GM21360 (cell line): Measurements from ENCODE around the gene RITA1.
A peak's percentile ranks its signal among the peaks of the same experiment; 100 is the strongest.

Source experiments
- ATAC-seq: cut with Tn5 transposase; IDR thresholded peaks from one replicate; pipeline ENCODE4 v1.9.1; 2021; ENCODE audit warnings: mild to moderate bottlenecking, moderate library complexity; ENCODE audit not compliant: unreplicated experiment

RITA1 gene

GRCh38 chr12:113152835-113153814 lies 32.4 kb upstream of the RITA1 start:
- ATAC-seq = peak; percentile 63

- ATAC-seq = no peak
Measured at GRCh38 chr12:113154351-113154973, 31.1 kb upstream of the RITA1 start.

GRCh38 chr12:113155060-113155459 lies 30.5 kb upstream of the RITA1 start:
- ATAC-seq = no peak

GRCh38 chr12:113155646-113156045 lies 29.9 kb upstream of the RITA1 start:
- no peak for ATAC-seq

GRCh38 chr12:113157218-113157859 lies 28.2 kb upstream of the RITA1 start:
- ATAC-seq = no peak

GRCh38 chr12:113158439-113159203 lies 26.9 kb upstream of the RITA1 start:
- no peak for ATAC-seq

GRCh38 chr12:113159937-113160336 lies 25.6 kb upstream of the RITA1 start:
- no peak for ATAC-seq

- ATAC-seq = peak; percentile 44
Measured at GRCh38 chr12:113161415-113162016, 24.0 kb upstream of the RITA1 start.

GRCh38 chr12:113162102-113163029 lies 23.2 kb upstream of the RITA1 start:
- no peak for ATAC-seq

- no peak for ATAC-seq
Measured at GRCh38 chr12:113163030-113163360, 22.5 kb upstream of the RITA1 start.

- no peak for ATAC-seq
Measured at GRCh38 chr12:113164014-113164413, 21.5 kb upstream of the RITA1 start.

- no peak for ATAC-seq
Measured at GRCh38 chr12:113165521-113166450, 19.7 kb upstream of the RITA1 start.

GRCh38 chr12:113167868-113168267 lies 17.7 kb upstream of the RITA1 start:
- no peak for ATAC-seq

GRCh38 chr12:113169697-113170096 lies 15.8 kb upstream of the RITA1 start:
- no peak for ATAC-seq

- no peak for ATAC-seq
Measured at GRCh38 chr12:113170457-113170856, 15.1 kb upstream of the RITA1 start.

GRCh38 chr12:113170926-113171325 lies 14.6 kb upstream of the RITA1 start:
- no peak for ATAC-seq

- ATAC-seq = no peak
Measured at GRCh38 chr12:113171543-113171942, 14.0 kb upstream of the RITA1 start.

- ATAC-seq = no peak
Measured at GRCh38 chr12:113172185-113172584, 13.3 kb upstream of the RITA1 start.
